Inflammatory macrophage treated with lipopolysaccharide for 4 hours (primary cell): Measurements from ENCODE around the gene RASL11A.
A peak's percentile ranks its signal among the peaks of the same experiment; 100 is the strongest.
"Not testable (repeated sequence)": the region's sequence is repeated elsewhere in the genome, so short reads cannot be mapped to it uniquely, and the experiment has no call there.

Source experiments
- DNase-seq: peaks from one replicate; pipeline ENCODE4 v3.0.0-alpha.2; 2020

Gene RASL11A

DNA sequence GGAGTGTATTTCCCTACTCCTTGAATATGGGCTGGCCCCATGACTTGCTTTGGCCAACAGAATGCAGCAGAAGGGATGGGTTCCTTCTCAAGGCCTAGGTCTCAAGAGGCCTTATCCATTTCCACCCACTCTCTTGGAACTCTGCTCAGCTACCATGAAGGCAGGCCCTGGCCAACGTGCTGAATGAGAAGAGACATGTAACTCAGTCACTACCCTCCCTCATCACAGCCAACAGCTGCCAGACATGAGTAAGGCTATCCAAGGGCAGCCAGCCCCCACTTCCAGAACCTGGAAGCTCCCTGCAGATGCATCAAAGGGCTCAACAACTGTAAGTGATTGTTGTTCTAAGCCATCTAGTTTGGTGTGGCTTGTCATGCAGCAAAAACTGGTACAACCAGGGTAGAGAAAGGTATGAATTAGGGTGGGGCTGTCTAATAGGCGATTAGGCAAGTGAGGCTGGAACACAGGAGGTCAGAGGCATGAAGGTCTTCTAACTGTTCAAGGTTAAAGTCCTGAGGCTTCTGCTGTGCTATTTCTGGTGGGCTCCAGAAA, 1.4 kb upstream of the RASL11A start:
- DNase-seq = no peak

DNA sequence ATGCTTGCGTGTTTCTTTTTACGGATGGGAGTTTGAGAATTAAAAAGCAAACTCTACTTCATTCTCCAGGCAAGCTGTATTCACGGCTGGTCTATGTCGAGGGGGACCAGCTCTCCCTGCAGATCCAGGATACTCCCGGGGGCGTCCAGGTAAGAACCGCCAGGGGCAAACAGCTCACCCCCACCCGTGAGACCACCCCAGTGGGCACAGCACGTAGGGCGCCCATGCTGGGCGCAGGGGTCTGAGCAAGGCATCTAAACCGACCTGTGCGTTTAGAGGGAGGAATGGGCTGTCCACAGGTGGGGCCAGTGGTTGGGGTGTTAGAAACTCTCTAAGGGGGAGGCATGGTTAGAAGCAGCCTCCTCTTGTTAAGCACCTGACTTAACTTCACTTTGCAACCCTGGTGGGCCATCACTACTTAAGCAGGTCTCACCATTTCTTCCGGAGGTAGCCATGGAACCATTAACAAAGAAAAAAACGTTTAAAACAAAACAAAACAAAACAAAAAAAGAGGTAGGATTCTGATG, 1.0 kb downstream of the RASL11A start:
- DNase-seq = no peak

DNA sequence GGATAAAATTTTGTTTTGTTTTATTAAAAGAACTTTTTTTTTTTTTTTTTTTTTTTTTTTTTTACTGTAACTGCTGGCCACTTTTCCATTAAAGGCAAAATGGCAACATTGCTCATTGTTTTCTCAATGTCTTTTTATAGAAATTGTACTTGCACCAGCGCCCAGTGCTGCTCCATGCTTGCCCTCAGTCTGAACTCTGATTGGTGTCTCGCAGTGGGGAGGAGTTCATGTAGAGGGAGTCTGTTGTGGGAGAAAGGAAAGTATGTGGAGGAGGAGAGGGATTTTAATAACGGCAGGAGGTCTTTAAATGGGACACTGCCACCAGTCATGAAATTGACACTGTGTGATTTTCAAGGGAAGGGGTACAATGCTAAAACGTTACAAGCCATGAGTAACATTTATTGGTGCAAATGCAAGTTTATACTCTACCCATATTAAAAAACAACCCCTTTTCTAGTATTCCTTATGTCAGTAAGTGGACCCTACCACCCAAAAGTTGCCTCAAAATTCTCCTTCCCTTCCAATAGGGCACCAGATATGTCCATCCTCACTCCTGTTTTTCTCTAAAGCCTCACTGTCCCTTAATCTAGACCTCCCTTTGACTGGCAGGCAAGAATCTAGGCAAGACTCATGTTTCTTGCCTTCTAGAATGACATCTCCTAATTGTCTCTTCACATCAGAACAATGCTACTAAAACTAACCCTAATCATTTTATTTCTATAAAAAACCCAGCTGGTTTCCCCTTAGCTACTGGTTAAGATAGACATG, 3.2 kb downstream of the RASL11A start:
- no peak for DNase-seq

DNA sequence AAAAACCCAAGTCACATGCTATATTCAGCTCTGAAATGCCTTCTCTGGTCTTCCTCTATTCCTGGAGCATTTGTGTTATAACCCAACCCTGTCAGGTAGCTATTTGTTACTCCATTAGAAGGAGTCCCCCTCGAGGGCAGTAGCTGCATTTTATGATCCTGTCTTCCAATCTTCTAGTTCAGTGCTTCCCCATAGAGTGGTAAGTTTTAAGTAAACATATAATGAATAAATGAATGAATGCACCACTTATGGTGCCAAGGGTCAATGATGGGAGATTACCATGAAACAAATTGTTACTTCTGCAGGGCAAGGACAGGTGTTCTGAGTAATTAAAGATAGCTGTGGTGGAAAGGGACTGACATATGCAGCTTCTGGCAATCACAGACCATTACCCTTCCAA, 4.0 kb downstream of the RASL11A start:
- no peak for DNase-seq

DNA sequence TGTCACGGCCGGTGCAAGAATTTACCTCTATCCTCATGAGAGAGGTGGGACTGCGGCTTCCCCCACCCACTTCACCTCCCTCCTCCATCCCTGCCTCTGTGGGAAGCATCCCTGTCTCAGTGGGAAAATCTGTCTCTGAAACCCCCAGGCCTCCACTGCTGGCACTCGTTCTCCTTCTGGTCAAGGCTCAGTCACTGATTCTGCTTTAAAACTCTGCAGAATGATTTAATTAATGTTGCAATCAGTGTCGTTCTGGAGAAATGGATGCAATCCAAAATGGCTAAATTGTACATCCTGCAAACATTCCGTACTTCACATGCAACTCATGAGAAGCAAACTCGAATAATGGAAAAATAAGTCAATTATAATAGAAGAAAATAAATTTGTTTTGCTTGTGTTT, 5.6 kb downstream of the RASL11A start:
- no peak for DNase-seq

DNA sequence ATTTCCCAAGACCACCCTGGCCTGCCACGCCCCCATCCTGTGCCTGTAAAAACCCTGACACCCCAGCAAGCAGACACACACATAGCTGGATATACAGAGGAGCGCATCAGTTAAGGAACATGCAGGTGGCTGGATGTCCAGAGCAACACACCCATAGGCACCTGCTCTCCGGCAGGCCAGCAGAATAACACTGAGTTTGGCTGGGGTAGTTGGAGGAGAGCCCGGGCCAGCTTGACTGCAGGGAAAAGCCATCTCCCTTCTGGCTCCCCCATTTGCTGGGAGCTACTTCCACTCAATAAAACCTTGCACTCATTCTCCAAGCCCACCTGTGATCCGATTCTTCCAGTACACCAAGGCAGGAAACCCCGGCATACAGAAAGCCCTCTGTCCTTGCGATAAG, 8.9 kb downstream of the RASL11A start:
- no peak for DNase-seq

DNA sequence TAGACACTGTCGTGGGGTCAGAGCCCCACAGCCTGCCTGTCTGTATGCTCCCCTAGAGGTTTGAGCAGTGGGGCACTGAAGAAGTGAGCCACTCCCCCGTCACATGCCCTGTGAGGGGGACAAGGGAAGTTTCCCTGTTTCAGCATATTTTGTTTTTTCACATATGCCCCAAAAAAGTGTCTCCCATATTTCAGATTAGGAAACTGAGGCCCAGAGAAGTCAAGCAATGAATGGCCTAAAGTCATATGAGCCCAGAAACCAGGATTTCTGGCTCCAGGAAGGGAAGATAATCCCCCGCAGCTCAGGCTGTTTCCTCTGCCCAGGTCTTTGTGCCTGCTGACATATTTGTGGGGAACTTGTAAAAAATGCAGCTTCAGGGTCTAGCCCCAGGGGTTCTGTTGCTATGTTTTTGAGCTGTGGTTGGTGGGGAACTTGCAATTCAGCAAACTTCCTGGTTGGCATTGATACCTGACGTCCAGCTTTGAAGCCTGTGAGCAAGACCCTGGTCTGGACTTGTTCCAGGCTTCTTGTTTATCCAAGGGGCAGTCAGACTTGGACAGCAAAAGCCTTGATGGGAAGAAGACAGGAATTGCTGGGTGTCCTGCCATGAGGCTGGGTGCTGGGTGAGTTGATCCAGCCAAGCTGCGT, 9.5 kb downstream of the RASL11A start:
- no peak for DNase-seq

DNA sequence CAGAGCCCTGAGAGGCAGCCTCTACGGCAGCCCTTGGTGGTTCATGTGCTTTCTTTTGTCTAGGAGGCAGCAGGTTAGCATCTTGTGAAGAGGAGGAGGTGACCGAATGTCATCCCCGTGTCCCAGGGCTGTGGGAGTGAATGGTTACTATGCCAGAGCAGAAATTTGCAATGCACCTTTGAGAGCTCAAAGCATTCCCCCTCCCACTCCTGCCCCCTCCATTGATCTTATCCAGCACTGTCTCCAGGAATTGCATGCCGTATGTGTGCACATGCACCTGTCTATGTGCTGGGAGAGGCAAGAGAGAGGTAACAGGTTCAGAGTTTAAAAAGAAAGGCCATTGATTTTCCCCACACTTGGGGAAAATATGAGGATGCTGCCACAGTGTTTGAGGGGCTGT, 10.2 kb downstream of the RASL11A start:
- DNase-seq = no peak

DNA sequence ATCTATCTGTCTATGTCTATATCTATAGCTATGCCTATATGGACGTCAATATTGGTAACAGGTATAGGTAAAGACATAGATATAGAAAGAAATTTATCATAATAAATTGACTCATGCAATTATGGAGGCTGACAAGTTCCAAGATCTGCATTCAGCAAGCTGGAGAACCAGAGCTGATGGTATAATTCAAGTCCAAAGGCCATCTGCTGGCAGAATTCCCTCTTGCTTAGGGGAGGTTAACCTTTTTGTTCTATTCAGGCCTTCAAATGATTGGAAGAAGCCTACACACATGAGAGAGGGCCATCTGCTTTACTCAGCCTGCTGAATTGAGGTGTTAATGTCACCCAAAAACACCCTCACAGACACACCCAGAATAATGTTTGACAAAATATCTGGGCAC, 10.8 kb downstream of the RASL11A start:
- no peak for DNase-seq

DNA sequence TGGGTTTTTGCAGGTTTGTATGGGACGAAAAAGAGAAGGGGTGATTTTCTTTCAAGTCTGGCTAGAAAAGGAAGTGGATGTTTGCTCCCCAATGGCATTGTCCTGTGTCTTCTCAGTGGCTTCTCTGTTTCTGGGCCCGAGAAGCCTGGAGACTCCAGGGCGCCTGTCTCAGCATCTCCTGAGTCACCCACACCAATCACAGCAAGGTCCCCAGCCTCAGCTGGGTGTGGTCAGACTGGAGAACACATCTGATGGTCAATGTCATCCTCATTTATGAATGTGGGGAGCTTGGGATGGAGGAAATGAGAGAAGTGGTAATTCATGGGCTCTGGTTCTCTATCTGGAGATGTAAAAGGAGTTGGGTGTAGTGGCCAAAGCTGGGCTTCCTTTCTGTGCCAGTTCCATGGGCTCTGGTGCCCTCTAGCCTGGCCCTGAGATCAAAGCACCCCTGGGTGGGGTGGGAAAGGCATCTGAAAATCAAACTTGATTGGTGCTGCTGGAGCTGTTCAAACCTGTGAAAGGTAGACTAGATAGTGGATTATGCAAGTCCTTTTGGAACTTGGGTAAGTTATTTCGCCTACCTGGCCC, 13.4 kb downstream of the RASL11A start:
- DNase-seq = peak; percentile 51

DNA sequence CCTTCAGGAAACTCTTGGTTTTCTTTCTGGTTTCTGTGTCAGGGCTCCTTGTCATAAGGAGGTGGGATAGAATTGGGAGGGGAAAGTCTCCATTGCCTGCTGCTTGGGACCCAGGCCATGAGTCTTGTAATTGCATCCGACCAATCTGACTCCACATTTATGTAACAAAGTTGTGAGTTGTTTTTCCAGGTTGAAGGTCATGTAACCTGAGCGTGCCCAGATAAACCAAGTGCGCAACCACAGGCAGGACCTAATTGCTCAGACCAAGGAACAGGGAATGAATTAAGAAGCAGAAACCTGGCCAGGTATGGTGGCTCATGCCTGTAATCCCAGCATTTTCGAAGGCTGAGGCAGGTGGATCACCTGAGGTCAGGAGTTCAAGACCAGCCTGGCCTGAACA, 17.8 kb downstream of the RASL11A start:
- no peak for DNase-seq

DNA sequence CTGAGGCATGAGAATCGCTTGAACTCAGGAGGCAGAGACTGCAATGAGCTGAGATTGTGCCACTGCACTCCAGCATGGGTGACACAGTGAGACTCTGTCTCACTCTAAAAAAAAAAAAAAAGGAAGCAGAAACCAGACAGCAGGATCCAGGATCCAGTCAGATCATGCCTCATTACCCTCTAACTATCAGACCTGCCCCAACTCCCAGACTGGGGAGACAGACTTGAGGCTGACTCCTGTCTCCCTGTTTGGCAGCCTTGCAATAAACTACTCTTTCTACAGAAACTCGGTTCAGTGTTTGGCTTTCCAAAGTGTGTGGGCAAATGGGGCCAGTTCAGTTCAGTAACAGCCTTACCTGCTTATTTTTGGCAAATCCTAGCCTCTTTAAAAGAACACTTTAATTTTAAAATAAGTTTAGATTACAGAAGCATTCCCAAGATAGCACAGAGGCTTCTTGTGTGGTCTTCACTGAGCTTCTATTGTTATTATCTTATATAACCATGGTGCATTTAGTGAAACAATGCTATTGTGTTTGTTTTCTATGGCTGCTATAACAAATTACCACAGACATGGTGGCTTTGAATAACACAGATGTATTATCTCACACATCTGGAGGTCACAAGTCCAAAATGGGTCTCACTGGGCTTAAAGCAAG, 18.5 kb downstream of the RASL11A start:
- DNase-seq = peak; percentile 25

DNA sequence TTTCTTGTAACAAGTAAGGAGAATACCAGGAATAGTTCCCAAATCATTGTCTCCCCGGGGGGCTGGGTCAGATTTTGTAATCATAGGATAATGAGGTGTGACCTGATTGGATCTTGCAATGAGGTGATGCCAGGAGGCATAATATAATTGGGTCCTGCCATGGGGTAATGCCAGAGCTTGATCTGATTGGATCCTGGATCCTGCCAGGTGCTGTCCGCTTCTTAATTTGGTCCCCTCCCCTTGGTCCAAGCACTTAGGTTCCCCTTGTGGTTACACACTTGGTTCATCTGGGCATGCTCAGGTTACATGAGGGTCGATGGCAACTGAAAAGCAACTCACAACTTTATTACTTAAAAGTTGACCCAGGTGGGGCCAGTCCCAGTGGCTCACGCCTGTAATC, 20.1 kb downstream of the RASL11A start:
- no peak for DNase-seq

DNA sequence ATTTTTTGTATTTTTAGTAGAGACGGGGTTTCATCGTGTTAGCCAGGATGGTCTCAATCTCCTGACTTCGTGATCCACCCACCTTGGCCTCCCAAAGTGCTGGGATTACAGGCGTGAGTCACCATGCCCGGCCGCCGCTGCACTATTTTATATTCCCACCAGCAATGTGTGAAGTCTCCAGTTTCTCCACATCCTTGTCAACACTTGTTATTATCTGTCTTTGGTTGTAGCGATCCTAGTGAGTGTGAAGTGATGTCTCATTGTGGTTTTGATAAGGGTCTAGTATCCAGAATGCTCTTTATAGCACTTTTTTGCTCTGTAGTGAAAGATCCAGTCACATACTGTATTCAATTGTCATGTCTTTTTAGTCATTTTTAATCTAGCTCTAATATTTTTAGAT, 21.3 kb downstream of the RASL11A start:
- not testable (repeated sequence) for DNase-seq

DNA sequence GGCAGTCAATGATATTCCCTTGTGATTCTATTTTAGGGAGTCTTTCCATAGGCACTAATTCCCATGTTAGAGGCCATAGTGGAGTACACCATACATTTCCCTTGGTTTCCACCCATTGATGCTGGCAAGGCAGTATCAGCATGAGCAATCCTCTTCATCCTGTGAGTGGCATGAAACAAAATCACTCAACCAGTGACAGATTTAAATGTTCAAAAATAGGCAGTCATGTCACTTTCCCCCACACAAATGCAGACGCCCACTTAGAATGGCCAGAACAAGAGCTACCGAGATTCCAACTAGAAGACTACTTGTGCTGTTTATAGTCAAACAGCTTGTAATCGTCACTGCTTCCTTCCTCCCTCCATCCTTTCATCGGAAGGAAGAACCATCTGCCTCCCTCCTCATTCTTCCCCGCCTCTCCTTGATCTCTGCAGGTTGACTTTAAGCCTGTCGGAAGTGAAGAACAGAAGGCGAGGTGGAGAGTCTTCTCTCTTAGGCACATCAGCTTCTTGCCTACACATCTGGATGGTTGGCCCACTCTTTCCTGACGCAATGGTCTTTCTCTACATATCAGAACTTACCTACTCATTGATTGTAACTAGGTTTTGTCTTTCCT, 22.6 kb downstream of the RASL11A start:
- DNase-seq = no peak

DNA sequence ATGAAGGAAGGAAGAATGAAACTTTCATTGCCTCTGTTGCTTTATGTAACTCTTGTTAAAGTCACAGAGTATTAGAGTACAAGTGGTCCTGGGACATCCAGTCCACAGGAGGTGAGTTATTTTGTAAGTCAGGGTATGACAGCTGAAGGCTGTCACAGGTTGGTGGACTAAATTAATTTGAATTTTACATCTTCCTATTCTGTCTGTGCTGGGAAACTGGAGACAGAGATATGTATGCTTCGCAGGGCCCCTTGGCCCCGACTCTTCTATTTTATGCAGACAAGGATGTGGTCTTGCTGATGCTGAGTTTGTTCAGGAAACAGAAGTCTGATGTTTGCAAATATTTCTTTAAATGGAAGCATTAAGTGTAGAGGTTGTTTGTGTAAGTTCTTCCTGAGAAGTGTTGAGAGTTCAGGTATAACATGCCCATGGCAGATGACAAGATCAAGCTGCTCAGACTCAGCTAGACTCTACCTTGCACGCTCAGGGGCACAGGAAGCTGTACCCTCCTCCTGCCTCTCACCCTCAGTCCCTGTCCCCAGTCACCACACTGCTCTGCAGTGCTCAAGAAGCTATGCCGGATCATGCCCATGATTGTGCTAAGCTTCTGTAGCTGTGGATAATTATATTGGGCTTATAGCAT, 23.4 kb downstream of the RASL11A start:
- no peak for DNase-seq

DNA sequence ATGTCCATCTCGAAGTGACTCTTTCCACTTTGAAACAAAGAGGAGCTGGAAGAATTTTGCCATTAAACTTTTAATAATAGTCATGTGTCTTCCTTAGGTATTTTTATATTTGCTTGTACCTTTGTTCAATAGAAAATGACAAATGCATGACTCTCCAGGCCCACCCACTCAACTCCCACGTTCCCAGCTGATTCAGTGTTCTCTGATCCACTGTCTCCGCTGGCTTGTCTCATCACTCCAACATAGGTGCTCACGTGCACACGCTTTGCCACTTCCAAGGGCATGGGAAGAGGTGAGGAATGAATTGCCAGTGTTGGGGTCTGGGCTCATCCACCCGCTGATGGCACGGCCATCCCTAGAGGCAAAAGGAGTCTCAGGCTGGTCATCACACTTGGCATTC, 24.5 kb downstream of the RASL11A start:
- DNase-seq = no peak

DNA sequence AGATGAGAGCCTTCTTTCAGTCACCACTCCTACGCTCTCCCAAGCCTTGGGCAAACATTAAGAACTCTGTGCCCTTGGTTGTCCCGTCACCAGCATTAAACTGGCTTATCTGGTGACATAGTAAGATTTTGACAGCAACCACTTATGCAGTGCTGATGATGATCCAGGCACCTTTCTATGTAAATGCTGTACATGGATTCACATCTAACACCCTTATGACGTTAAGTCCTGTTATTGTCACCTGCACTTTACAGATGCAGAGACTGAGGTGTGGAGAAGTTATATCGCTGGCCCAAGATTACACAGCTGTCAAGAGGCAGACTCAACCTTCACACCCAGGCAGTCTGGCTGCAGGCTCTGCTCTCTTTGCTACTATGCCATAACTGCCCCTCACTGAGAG, 25.0 kb downstream of the RASL11A start:
- no peak for DNase-seq

DNA sequence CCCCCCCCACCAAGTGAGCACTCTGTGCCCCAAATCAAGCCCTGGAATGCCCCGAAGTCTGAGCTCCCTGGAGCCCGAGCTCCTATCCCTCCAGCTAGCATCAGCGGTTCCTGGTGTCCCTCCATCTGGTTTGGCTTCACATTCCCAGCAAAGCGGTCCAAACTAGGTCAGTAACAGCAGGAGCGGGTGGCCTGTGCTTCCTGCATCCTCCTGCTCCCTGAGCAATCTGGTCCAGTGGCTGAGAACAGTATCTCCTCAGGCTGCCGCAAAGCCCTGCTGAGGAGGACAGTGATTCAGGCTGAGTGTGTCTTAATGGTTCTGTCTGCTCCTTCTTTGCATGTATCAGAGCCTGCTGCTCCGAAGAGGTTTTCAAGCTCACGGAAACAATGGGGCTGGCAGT, 25.9 kb downstream of the RASL11A start:
- DNase-seq = no peak

DNA sequence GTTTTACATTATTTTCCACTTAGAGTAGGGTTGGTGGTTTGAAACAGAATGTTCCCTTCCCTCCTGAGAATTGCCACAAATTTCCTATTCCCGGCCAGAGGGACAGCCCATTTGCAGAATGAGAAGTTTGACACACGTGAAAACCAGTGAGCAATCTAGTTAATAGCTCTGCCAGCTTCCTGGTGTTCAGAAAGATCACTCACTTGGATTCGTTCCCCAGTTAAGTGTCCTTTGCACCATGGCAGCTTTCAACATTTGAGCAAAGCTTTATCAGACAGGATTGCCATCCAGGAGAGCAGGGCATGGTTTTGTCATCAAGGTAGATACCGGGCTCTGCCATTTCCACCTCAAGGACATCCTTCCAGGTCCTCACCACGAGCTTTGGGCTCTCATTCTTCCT, 28.2 kb downstream of the RASL11A start:
- DNase-seq = no peak

DNA sequence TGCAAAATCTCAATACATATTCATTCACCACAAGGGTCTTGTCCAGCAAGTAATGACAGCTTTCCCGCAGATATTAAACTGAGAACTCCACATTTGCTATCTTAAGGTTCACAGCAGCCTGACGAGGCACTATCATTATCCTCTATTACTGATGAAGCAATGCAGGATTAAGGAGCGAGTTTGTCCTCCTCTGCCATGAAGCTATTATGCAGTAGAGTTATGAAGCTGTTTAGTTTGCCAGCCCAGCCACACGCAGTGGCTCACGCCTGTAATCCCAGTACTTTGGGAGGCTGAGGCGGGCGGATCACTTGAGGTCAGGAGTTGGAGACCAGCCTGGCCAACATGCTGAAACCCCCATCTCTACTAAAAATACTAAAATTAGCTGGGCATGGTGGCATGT, 29.8 kb downstream of the RASL11A start:
- DNase-seq = not testable (repeated sequence)

DNA sequence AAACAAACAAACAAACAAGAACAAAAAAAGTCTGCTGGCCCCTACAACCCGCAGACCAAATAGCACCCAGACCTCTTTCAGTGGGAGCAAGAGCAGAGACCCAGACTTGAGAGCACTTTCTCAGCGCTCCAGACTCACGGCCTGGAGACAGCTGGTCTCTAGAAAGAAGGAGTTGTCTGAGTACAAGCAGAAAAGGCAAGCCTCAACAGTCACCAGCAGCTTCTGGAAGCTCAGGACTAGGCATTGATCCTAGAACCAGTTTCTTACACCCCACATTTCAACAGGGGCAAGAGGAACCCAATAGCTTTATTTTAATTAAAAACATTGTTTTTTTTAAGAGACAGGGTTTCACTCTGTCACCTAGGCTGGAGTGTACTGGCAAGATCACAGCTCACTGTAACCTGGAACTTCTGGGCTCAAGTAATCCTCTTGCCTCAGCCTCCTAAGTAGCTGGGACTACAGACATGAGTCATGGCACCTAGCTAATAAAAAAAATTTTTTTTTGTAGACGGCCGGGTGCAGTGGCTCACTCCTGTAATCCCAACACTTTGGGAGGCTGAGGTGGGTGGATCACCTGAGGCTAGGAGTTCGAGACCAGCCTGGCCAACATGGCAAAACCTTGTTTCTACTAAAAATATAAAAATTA, 30.4 kb downstream of the RASL11A start:
- DNase-seq = no peak
